OCI-LY3 (cell line): ENCODE data around the gene SETBP1.

Source experiments
- H2AFZ ChIP-seq: fragments of 200-600, 300-600 bp; shearing (Covaris generic); 2 replicates; pipeline ENCODE4 v1.6.0; 2014; ENCODE audit warnings: antibody characterized with exemption, low read depth, low read length
- H3K27ac ChIP-seq: fragments of 200-600, 300-600 bp; sonication (generic); 2 replicates; pipeline ENCODE4 v1.5.1; 2014; ENCODE audit warnings: mild to moderate bottlenecking, low read length, moderate library complexity, mixed read lengths
- H3K27me3 ChIP-seq: fragments of 200-600, 300-600 bp; sonication (generic); 2 replicates; pipeline ENCODE4 v1.6.1; 2014; ENCODE audit warnings: low read depth, low read length, mixed read lengths
- H3K36me3 ChIP-seq: fragments of 200-600, 300-600 bp; sonication (generic); replicated peaks from 2 replicates; pipeline ENCODE3; 2014; ENCODE audit warnings: low read depth, low read length, mixed read lengths
- H3K4me1 ChIP-seq: fragments of 300-600, 200-600 bp; sonication (generic); 2 replicates; pipeline ENCODE4 v1.6.1; 2014; ENCODE audit warnings: low read length, mixed read lengths
- H3K4me2 ChIP-seq: fragments of 200-600, 300-600 bp; sonication (generic); 2 replicates; pipeline ENCODE4 v1.6.1; 2014; ENCODE audit warnings: low read length, mixed read lengths
- H3K4me3 ChIP-seq: fragments of 300-600, 200-600 bp; sonication (generic); 2 replicates; pipeline ENCODE4 v1.5.1; 2014; ENCODE audit warnings: antibody characterized with exemption, mild to moderate bottlenecking, low read length, moderate library complexity
- H3K79me2 ChIP-seq: fragments of 300-600, 200-600 bp; shearing (Covaris generic); 2 replicates; pipeline ENCODE4 v1.6.1; 2014; ENCODE audit warnings: mild to moderate bottlenecking, low read length, mixed read lengths
- H3K9ac ChIP-seq: fragments of 300-600, 200-600 bp; shearing (Covaris generic); 2 replicates; pipeline ENCODE4 v1.6.0; 2014; ENCODE audit warnings: mild to moderate bottlenecking, low read length, moderate library complexity
- H3K9me3 ChIP-seq: fragments of 200-600, 300-600 bp; shearing (Covaris generic); 2 replicates; pipeline ENCODE4 v1.6.1; 2014; ENCODE audit warnings: low read length, mixed read lengths; ENCODE audit not compliant: insufficient read depth
- H4K20me1 ChIP-seq: fragments of 200-600, 300-600 bp; sonication (generic); 2 replicates; pipeline ENCODE4 v1.6.1; 2016; ENCODE audit warnings: low read length, mixed read lengths; ENCODE audit not compliant: insufficient read depth
- CTCF ChIP-seq: fragments of 200-600, 300-600 bp; sonication (generic); IDR thresholded peaks from 2 replicates; pipeline ENCODE4 v1.5.1; 2014; ENCODE audit warnings: antibody characterized with exemption, low read length, low read depth
- EZH2phosphoT487 ChIP-seq: fragments of 200-600 bp; shearing (Covaris generic); IDR thresholded peaks from 2 replicates; pipeline ENCODE4 v1.6.1; 2018; ENCODE audit warnings: antibody characterized with exemption, mixed run types, low read depth

SETBP1 gene

GRCh38 chr18:44805643-44806042 is 125.0 kb downstream of the SETBP1 start:
- H3K79me2 ChIP-seq, result no peaks in the 10 kb centered on the region
- peaks cover 46% of the 10 kb centered on the region for H3K4me1 ChIP-seq
- H3K27ac ChIP-seq, result no peak overlapping the region
- H2AFZ ChIP-seq, result no peak overlapping the region
- TF ChIP-seq EZH2phosphoT487, result no peak
- TF ChIP-seq CTCF, result peak; percentile 45
- H3K36me3 ChIP-seq, result peaks cover 7% of the 10 kb centered on the region
- H3K9ac ChIP-seq, result no peak overlapping the region
- no peak overlapping the region for H3K4me3 ChIP-seq
- H4K20me1 ChIP-seq, result no peaks in the 10 kb centered on the region
- H3K4me2 ChIP-seq, result no peak overlapping the region
- H3K9me3 ChIP-seq, result no peaks in the 10 kb centered on the region
- no peaks in the 10 kb centered on the region for H3K27me3 ChIP-seq

- Histone ChIP-seq H3K27ac (no peak overlapping the region), H3K79me2 (no peaks in the 10 kb centered on the region), H4K20me1 (no peaks in the 10 kb centered on the region), H3K36me3 (peaks cover 8% of the 10 kb centered on the region), H3K4me2 (no peak overlapping the region), H3K9ac (no peak overlapping the region), H3K4me3 (no peak overlapping the region), H3K4me1 (peaks cover 39% of the 10 kb centered on the region), H2AFZ (no peak overlapping the region), H3K9me3 (no peaks in the 10 kb centered on the region), H3K27me3 (no peaks in the 10 kb centered on the region)
- TF ChIP-seq EZH2phosphoT487, result no peak
- TF ChIP-seq CTCF, result no peak
These were observed 127.1 kb downstream of the SETBP1 start for GRCh38 chr18:44807766-44808165.

- TF ChIP-seq EZH2phosphoT487, result no peak
- TF ChIP-seq CTCF, result no peak
- Histone ChIP-seq H2AFZ (no peak overlapping the region), H3K4me2 (no peak overlapping the region), H3K9me3 (no peaks in the 10 kb centered on the region), H3K27me3 (no peaks in the 10 kb centered on the region), H3K27ac (no peak overlapping the region), H3K4me1 (peaks cover 8% of the 10 kb centered on the region), H3K36me3 (peaks cover 5% of the 10 kb centered on the region), H3K9ac (no peak overlapping the region), H3K79me2 (no peaks in the 10 kb centered on the region), H4K20me1 (no peaks in the 10 kb centered on the region), H3K4me3 (no peak overlapping the region)
These were observed 131.0 kb downstream of the SETBP1 start for GRCh38 chr18:44811572-44812125.

GRCh38 chr18:44812426-44812825 is 131.7 kb downstream of the SETBP1 start:
- H3K9ac ChIP-seq, result no peak overlapping the region
- H4K20me1 ChIP-seq, result no peaks in the 10 kb centered on the region
- H3K4me3 ChIP-seq, result no peak overlapping the region
- no peak overlapping the region for H3K27ac ChIP-seq
- no peak overlapping the region for H2AFZ ChIP-seq
- H3K4me2 ChIP-seq, result no peak overlapping the region
- TF ChIP-seq CTCF (no peak), EZH2phosphoT487 (no peak)
- no peaks in the 10 kb centered on the region for H3K79me2 ChIP-seq
- peaks cover 8% of the 10 kb centered on the region for H3K4me1 ChIP-seq
- H3K27me3 ChIP-seq, result no peaks in the 10 kb centered on the region
- peaks cover 5% of the 10 kb centered on the region for H3K36me3 ChIP-seq
- H3K9me3 ChIP-seq, result no peaks in the 10 kb centered on the region
